Endothelial cell (in vitro differentiated cells): ENCODE measurements around the gene LRRC38. TPM values are rescaled to one million over a fixed set of nuclear protein-coding genes. Genes with fewer than 3 reads are reported as not detected.

Source experiments
- DNase-seq: peaks from one replicate; pipeline ENCODE4 v3.0.0; 2021; ENCODE audit warnings: low spot score
- H3K27ac Mint-ChIP-seq: one replicate; pipeline ENCODE4 v1.8.0; 2021; ENCODE audit warnings: mixed read lengths, inconsistent platforms; ENCODE audit not compliant: unreplicated experiment
- H3K27me3 Mint-ChIP-seq: one replicate; pipeline ENCODE4 v1.8.0; 2021; ENCODE audit warnings: mild to moderate bottlenecking, moderate library complexity, mixed read lengths, inconsistent platforms; ENCODE audit not compliant: unreplicated experiment
- H3K36me3 Mint-ChIP-seq: one replicate; pipeline ENCODE4 v1.8.0; 2021; ENCODE audit warnings: mild to moderate bottlenecking, low read depth, mixed read lengths, inconsistent platforms; ENCODE audit not compliant: unreplicated experiment
- H3K4me1 Mint-ChIP-seq: one replicate; pipeline ENCODE4 v1.8.0; 2021; ENCODE audit warnings: mild to moderate bottlenecking, mixed read lengths, inconsistent platforms; ENCODE audit not compliant: unreplicated experiment
- H3K4me3 Mint-ChIP-seq: one replicate; pipeline ENCODE4 v1.8.0; 2021; ENCODE audit warnings: mild to moderate bottlenecking, mixed read lengths, inconsistent platforms; ENCODE audit not compliant: unreplicated experiment
- H3K9me3 Mint-ChIP-seq: one replicate; pipeline ENCODE4 v1.8.0; 2021; ENCODE audit warnings: mixed read lengths, inconsistent platforms; ENCODE audit not compliant: unreplicated experiment
- total RNA-seq: library from RNA; stranded (reverse); fragmentation: NEBNext Ultra II Directional; extraction: Animal tissue kit (Norgen Biotek cat#: 25700); gene quantifications from one replicate; pipeline ENCODE4 v1.2.1, GENCODE V29; 2021; ENCODE audit not compliant: unreplicated experiment
- TF ChIP-seq, protein P1 (sequence below): fragments of 200-600 bp; sonication (generic); IDR thresholded peaks from one replicate; pipeline ENCODE4 v1.5.0; 2021; ENCODE audit warnings: antibody characterized with exemption; ENCODE audit not compliant: unreplicated experiment

LRRC38 gene
- total RNA-seq, 1 donor from 2014 or later, result not detected

- no peaks in the 10 kb centered on the region for H3K9me3 Mint-ChIP-seq
- H3K27ac Mint-ChIP-seq, result no peak overlapping the region
- H3K27me3 Mint-ChIP-seq, result peaks cover 6% of the 10 kb centered on the region
- TF ChIP-seq, protein P1, sequence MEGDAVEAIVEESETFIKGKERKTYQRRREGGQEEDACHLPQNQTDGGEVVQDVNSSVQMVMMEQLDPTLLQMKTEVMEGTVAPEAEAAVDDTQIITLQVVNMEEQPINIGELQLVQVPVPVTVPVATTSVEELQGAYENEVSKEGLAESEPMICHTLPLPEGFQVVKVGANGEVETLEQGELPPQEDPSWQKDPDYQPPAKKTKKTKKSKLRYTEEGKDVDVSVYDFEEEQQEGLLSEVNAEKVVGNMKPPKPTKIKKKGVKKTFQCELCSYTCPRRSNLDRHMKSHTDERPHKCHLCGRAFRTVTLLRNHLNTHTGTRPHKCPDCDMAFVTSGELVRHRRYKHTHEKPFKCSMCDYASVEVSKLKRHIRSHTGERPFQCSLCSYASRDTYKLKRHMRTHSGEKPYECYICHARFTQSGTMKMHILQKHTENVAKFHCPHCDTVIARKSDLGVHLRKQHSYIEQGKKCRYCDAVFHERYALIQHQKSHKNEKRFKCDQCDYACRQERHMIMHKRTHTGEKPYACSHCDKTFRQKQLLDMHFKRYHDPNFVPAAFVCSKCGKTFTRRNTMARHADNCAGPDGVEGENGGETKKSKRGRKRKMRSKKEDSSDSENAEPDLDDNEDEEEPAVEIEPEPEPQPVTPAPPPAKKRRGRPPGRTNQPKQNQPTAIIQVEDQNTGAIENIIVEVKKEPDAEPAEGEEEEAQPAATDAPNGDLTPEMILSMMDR, result no peak
- H3K4me1 Mint-ChIP-seq, result no peaks in the 10 kb centered on the region
- H3K4me3 Mint-ChIP-seq, result no peak overlapping the region
- no peak for DNase-seq
- H3K36me3 Mint-ChIP-seq, result no peaks in the 10 kb centered on the region
These were observed 51.1 kb downstream of the LRRC38 start for GRCh38 chr1:13462682-13463081.

- no peak for DNase-seq
- Mint-ChIP-seq H3K27me3 (peaks cover 11% of the 10 kb centered on the region), H3K27ac (no peak overlapping the region), H3K4me3 (no peak overlapping the region), H3K36me3 (no peaks in the 10 kb centered on the region), H3K9me3 (no peaks in the 10 kb centered on the region), H3K4me1 (no peaks in the 10 kb centered on the region)
- TF ChIP-seq, protein P1, result no peak
These were observed 51.8 kb downstream of the LRRC38 start for GRCh38 chr1:13461977-13462376.

- TF ChIP-seq, protein P1, result no peak
- Mint-ChIP-seq H3K9me3 (peaks cover 3% of the 10 kb centered on the region), H3K36me3 (no peaks in the 10 kb centered on the region), H3K4me1 (no peaks in the 10 kb centered on the region), H3K27me3 (peaks cover 11% of the 10 kb centered on the region), H3K27ac (no peak overlapping the region), H3K4me3 (no peak overlapping the region)
- no peak for DNase-seq
These were observed 56.8 kb downstream of the LRRC38 start for GRCh38 chr1:13456904-13457532.

GRCh38 chr1:13451399-13451965 is 62.3 kb downstream of the LRRC38 start:
- peaks cover 9% of the 10 kb centered on the region for H3K9me3 Mint-ChIP-seq
- no peak overlapping the region for H3K27ac Mint-ChIP-seq
- no peaks in the 10 kb centered on the region for H3K36me3 Mint-ChIP-seq
- TF ChIP-seq, protein P1, result no peak
- no peaks in the 10 kb centered on the region for H3K4me1 Mint-ChIP-seq
- H3K27me3 Mint-ChIP-seq, result no peaks in the 10 kb centered on the region
- no peak for DNase-seq
- no peak overlapping the region for H3K4me3 Mint-ChIP-seq

GRCh38 chr1:13450204-13450603 is 63.6 kb downstream of the LRRC38 start:
- TF ChIP-seq, protein P1, result no peak
- H3K4me1 Mint-ChIP-seq, result no peaks in the 10 kb centered on the region
- H3K36me3 Mint-ChIP-seq, result peaks cover under 1% of the 10 kb centered on the region
- H3K9me3 Mint-ChIP-seq, result peaks cover 14% of the 10 kb centered on the region
- no peaks in the 10 kb centered on the region for H3K27me3 Mint-ChIP-seq
- no peak overlapping the region for H3K4me3 Mint-ChIP-seq
- DNase-seq, result no peak
- H3K27ac Mint-ChIP-seq, result no peak overlapping the region
